GM08714 (cell line): Measurements from ENCODE around the gene PNPO.
A peak's percentile ranks its signal among the peaks of the same experiment; 100 is the strongest.
"Not testable (repeated sequence)": the region's sequence is repeated elsewhere in the genome, so short reads cannot be mapped to it uniquely, and the experiment has no call there.

Experiments used
- H3K4me3 ChIP-seq: fragments of 200-500 bp; sonication (Bioruptor generic); 2 replicates; pipeline ENCODE4 v1.5.1; 2014; ENCODE audit warnings: mild to moderate bottlenecking, low read length, inconsistent platforms
- ZNF274 ChIP-seq: IDR thresholded peaks from 2 replicates; pipeline ENCODE4 v1.6.1; 2012; ENCODE audit warnings: mild to moderate bottlenecking, low read depth, low read length

PNPO gene

DNA sequence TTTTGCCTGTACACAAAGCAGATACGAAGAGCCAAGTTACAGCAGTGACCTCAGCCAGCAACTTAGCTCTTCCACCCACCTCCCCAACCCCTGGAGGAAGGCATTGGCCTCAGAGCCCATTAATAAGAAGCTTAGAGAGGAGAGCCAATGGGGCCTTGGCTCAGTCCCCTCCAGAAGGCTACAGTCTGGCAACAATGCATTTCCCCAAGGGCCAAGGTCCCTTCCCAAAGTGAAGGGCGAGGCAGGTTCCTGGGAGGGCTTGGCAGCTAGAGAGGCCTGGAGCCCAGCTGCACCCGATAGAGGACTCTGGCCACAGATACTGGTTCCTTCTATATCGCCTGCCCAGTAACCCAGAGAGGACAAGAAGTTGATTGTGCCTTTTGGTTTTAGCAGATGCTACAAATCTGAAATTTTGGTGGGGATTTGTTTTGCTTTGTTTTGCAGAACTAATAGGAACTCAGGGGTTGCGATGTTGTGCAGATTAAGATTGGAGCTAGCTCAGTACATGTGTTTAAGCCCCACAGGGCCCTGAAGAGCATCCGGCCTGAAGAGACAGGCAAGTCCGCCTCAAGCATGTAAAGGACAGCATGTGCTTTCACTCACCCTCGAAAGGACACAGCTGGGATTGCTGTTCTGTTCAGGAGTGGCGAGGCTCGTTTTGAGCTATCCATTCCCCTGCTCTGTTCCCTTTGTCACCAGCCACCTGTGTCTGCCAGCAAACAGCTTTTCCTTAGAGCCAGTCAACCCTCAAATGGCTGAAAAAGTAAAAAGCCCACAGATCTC, 12.0 kb upstream of the PNPO start:
- no peak for TF ChIP-seq ZNF274
- no peak overlapping the region for H3K4me3 ChIP-seq

DNA sequence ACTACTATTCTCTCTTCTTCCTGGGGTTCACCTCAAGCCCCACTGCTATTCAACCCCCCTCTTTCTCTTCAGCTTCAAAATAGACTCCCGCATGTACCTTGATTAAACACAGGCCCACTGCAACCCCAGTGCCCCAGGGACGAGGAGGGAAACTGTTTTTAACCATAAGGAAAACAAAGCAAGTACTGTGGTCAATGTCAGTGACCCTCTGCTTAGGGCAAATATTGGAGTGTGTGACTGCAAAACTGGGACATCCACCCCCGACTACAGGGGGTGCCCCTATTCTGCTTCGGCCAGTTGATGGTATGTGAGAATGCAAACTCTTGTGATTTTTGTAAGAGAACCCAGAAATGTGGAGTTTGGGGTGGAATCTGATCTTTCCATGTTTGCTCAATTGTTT, 9.5 kb upstream of the PNPO start:
- no peak overlapping the region for H3K4me3 ChIP-seq
- no peak for TF ChIP-seq ZNF274

DNA sequence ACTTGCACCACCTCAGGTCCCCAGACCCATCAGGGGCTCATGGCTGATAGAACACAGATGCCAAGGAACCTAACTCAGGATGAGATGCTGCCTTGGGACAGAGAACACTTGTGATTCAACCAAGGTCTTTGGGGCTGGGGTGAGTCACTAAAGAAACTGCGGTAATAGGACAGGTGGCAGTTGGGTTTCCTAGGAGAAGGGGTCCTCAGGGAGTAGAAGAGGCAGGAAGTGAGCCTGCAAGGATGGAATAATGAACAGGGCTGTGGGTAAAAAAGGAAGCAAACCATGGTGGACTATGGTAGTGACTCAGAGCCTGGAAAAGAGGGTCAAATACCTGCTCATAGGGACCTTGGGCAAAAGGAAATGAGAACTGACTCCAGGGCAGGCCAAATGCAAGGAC, 6.5 kb upstream of the PNPO start:
- TF ChIP-seq ZNF274, result no peak
- no peak overlapping the region for H3K4me3 ChIP-seq

DNA sequence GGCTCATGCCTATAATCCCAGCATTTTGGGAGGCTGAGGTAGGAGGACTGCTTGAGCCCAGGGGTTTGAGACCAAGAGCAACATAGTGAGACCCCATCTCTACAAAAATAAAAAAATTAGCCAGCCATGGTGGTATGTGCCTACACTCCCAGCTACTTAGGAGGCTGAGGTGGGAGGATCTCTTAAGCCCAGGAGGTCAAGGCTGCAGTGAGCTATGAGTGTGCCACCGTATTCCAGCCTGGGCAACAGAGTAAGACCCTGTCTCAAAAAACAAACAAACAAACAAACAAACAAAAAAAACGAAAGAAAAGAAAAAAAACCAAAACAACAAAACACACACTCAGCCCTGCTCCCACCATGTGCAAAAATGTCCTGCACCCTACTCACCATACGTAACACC, 5.9 kb upstream of the PNPO start:
- H3K4me3 ChIP-seq, result not testable (repeated sequence)

DNA sequence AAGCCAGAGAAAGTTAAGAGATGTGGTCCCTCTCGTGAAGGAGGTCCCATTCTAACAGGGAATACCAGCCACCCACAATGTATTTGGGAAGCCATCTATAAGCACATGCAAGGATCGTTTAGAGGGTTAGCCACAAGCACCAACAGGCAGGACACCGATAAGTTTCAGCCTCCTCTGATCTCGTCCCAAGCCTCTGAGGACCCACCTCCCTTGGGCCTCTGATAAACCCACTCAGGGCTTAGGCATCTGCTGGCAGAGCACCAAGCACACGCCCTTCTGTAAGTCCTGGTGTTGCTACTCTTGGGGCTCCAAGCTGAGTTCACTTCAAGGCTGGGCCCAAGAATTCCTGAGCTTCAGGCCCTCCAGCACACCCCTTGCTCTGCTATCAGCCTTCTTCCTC, 5.4 kb upstream of the PNPO start:
- no peak for TF ChIP-seq ZNF274
- no peak overlapping the region for H3K4me3 ChIP-seq

DNA sequence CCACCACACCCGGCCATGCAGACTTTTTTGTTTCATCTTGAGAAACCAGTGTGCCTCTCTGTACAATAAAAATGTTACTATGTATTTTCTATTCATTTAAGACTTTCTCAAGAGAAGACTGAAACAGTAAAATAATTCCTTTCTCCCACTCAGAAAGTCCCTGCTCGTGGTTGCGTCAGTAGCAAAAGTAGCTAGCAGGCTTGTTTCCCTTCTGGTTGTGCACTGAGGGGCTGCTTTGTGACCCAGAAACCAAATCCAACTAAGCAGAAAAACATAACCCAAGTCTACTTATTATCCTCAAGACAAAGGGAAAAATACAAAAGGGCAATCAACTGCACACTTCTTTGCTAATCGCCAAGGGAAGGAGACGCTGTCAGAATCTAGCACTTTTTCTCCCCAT, 3.4 kb upstream of the PNPO start:
- no peak overlapping the region for H3K4me3 ChIP-seq
- TF ChIP-seq ZNF274, result no peak

DNA sequence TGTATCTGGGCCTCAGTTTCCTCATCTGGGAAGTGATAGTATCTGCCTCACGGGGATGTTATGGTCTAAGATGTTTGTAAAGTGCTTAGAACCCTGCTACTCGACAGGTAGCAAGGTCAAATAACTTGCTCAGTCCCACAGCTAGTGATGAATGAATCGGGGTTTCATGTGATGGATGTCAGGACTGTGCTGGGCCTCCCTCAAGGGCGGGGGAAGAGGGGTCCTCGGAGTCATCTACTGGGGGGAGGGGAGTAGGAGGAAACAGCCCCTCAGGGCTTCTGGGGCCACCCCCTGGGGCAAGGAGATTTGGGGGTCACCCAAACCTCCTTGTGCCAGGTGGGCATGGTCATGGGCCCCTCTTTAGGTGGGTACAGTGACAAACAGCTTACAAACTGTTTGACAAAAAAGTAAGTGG, 732 bp downstream of the PNPO start:
- TF ChIP-seq ZNF274, result no peak
- peak overlapping the region; percentile 90 for H3K4me3 ChIP-seq

DNA sequence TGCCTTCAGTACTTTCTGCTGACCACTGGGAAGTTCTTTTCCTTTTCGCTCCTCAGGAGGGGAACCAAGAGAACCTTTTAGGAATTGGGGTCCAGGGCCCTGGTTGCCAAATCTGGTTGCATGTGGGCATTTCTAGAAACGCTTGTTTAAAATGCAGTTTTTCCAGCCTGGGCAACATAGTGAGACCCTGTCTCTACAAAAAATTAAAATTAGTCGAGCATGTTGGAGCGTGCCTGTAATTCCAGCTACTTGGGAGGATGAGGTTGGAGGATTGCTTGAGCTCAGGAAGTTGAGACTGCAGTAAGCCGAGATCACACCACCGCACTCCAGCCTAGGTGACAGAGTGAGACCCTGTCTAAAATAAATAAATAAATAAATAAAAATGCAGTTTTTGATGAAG, 1.2 kb downstream of the PNPO start:
- H3K4me3 ChIP-seq, result peak overlapping the region; percentile 90; the same call in 1 of the 2 replicates
- no peak for TF ChIP-seq ZNF274

DNA sequence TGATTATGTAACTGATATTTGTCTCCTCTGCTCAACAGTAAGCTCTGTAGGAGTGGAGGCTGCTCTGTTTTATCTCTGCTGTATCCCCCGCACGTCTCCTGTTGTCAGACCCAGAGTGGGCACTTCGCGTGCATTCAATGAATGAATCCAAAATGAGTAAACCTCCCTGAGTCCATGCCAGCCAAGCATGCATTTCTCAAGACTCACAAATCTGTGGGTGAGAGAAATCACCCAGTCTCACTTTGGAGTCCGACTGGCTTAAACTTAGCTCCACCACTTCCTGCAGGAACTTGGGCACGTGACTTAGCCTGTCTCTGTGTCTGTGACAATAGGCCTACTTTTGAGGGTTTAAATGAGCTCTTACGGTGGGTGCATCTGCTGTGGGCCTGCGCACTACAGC, 3.7 kb downstream of the PNPO start:
- no peak overlapping the region for H3K4me3 ChIP-seq
- no peak for TF ChIP-seq ZNF274

DNA sequence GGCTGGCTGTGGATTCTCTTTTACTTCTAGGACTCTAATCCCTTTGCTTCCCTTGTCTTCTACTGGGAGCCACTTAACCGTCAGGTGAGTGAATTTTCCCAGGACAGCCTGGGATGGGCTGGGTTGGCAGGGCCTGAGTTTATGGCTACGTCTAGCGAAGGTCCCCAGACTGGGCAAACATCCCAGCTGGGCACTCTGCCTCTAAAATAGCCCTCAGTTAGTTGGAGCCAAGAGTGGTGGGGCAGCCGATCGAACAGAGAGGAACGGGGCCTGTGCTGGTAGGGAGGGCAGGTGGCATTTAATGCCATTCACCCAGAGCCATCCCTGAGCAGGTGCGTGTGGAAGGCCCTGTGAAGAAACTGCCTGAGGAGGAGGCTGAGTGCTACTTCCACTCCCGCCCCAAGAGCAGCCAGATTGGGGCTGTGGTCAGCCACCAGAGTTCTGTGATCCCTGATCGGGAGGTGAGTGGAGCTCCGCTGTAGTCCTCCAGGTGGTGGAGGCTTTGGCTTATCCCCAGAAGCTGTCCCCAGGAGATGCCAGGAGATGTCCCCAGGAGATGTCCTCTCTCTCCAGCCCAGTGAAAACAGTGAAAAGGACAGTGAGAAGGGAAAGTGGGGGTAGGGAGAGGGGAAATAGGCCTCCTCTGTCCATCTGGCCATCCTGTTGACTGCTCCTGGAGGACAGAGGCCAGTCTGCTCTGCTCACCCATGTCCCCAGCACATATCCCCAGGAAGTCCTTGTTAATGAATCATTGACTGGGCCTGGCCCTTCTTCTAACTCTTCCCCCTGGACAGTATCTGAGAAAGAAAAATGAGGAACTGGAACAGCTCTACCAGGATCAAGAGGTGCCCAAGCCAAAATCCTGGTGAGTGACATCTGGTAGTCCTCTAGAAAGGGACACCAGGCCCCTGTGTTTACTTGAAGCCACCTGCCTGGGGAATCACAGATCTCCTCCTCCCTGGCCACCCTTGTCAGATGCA, 4.4 kb downstream of the PNPO start:
- TF ChIP-seq ZNF274, result no peak
- H3K4me3 ChIP-seq, result no peak overlapping the region

DNA sequence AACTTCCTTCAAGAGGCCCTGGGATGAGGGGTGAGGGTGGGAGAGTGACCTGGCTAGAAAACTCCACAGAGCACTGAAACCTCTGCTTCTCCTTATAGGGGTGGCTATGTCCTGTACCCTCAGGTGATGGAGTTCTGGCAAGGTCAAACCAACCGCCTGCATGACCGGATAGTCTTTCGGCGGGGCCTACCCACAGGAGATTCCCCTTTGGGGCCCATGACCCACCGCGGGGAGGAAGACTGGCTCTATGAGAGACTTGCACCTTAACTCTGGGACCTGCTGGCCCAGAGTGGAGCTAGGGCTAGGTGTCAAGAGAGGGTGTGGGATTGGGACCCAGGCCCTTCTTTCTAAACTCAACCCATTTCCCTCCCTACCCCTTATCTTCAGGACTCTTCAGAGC, 5.1 kb downstream of the PNPO start:
- TF ChIP-seq ZNF274, result no peak
- no peak overlapping the region for H3K4me3 ChIP-seq

DNA sequence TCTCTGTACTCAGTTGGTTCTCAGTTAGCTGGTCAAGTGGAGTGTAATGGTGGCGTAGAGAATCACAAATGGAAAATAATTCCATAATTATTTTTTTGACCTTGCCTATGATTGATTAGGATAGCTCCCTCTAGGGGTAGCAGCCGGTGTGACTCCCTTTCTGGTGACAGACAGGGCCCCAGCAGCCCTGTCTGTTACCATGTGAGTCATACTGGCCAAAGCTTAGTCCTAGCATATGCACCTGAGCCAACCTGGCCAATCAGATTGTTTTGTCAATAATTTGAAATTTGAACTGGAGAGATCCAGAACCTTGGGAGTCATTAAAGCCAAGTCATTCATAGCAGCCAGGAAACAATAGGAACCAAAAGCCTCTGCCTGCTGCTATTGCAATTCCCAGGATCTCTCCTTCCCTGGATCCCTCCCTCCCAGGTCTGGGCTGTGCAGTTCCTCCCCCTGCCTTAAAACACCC, 5.6 kb downstream of the PNPO start:
- no peak for TF ChIP-seq ZNF274
- H3K4me3 ChIP-seq, result no peak overlapping the region

DNA sequence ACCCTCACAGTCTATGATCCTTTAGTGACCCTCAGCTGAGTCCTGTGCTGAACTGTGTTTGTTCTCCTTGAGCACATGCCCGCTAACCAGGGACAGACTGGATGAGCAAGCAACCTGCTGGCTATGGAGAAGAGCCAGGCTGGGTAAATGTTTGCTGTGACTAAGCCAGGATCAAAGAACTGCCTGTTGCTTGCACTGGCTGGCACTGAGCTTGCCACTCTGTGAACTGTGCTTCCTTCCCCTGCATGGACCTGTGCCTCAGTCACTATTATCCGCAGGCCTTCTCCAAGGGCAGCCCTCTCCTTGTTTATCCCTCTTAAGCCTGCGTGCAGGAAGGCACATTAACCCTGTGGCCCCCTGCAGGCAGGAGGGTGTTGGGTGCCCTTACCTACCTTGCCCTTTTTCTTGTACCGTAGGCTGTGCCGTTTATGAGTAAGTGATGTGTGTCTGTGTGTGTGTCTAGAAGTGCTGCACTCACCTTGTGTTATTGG, 7.4 kb downstream of the PNPO start:
- TF ChIP-seq ZNF274, result no peak
- no peak overlapping the region for H3K4me3 ChIP-seq

DNA sequence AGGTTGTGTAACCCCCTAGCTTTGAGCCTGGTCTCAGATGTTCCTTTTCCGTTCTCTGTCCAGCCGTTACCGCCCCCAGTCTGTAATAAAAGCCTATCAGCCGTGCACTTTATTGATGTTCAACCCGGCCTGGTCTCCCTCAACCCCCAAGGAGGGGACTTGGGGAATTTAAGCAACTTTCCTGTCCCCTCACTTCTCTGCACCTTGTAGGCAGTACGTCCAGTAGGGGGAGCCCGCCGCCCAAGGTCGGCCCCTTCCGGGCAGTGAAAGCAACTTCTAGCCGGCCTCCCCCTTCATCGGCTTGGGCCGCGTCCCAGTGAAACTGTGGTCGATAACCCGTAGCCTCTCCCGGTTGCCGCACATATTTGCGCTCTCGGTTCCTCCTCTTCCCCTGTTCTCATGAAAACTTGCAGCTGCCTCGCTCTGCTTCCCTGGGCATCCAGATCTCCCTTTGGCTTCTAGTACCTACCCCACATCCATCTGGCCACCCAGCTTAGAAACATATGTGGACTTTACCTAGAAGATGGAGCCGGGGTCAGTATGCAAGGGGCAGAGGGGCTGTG, 7.9 kb downstream of the PNPO start:
- H3K4me3 ChIP-seq, result peak overlapping the region; percentile 21; the same call in 1 of the 2 replicates

More for the DNA sequence above, 7.9 kb downstream of the PNPO start:
- no peak for TF ChIP-seq ZNF274
